ENCODE data around the gene HAAO.

The HAAO gene

GRCh38 chr2:42781181-42781580 lies 11.2 kb downstream of the HAAO start:
- no peak overlapping the region for H3K4me3 ChIP-seq (ENCODE audit: low read depth, low read length)
- no peak for DNase-seq (ENCODE audit: low read depth)
- no peak for TF ChIP-seq CTCF (IDR thresholded peaks at IDR 0.05; ENCODE audit: control insufficient read depth, extremely low read depth, insufficient read depth)

DNA sequence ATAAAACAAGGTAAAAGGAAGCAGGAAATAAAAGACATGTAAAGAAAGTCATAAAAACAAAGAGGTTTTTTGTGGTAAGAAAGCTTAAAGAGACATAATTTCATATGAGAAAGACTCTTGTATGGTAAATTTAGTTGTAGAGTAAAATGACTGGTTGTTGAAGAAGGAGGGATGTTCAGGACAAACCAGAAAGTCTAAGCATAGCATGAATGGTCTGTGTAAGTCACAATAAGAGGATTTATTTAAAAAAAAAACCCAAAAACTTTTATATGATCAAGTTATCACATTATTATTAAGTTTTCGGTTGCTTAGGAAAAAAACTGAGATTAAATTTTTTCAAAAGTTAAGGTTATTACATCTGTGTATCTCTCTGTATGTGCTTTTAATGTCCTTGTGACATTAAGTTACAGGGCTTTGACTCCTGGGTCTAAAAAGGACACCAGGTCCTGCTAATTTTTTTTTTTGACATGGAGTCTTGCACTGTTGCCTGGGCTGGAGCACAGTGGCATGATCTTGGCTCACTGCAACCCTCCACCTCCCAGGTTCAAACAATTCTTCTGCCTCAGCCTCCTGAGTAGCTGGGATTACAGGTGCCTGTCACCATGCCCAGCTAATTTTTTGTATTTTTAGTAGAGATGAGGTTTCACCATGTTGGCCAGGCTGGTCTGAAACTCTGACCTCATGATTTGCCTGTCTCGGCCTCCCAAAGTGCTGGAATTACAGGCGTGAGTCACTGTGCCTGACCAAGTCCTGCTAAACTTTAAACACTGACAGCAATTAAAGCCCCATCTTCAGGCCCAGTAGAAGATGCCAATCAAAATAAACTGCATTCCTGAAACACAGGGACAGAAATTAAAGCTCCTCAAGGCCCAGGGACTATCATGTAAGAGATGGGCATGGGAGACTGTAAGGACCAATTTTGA lies 14.2 kb downstream of the HAAO start:
- no peak for DNase-seq (ENCODE audit: low read depth)
- no peak overlapping the region for H3K4me3 ChIP-seq (ENCODE audit: low read depth, low read length)
- TF ChIP-seq CTCF (IDR thresholded peaks at IDR 0.05; ENCODE audit: control insufficient read depth, extremely low read depth, insufficient read depth) = no peak

DNA sequence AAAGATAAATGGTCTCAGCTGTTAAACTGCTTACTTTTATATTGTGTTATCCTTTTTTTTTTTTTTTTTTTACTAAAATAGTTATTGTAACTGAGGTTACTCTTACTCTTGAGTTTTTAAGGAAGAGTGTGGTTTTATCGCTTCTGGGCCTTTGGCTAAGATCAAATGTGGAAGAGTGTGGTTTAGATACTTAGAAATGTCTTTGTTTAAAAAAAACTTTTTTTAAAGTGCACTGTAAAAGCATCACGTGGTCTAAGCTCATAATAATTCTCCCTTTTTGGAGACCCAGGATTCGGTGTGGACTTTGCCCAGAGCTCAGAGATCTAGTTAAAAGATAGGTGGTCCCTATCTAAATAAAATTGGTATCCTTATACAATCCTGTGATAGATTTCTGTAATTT lies 16.6 kb downstream of the HAAO start:
- TF ChIP-seq CTCF (IDR thresholded peaks at IDR 0.05; ENCODE audit: control insufficient read depth, extremely low read depth, insufficient read depth) = no peak
- H3K4me3 ChIP-seq (ENCODE audit: low read depth, low read length) = no peak overlapping the region
- no peak for DNase-seq (ENCODE audit: low read depth)

- DNase-seq (ENCODE audit: low read depth) = no peak
- H3K4me3 ChIP-seq (ENCODE audit: low read depth, low read length) = no peak overlapping the region
- TF ChIP-seq CTCF (IDR thresholded peaks at IDR 0.05; ENCODE audit: control insufficient read depth, extremely low read depth, insufficient read depth) = no peak
These were observed 17.2 kb downstream of the HAAO start for GRCh38 chr2:42775186-42775585.

DNA sequence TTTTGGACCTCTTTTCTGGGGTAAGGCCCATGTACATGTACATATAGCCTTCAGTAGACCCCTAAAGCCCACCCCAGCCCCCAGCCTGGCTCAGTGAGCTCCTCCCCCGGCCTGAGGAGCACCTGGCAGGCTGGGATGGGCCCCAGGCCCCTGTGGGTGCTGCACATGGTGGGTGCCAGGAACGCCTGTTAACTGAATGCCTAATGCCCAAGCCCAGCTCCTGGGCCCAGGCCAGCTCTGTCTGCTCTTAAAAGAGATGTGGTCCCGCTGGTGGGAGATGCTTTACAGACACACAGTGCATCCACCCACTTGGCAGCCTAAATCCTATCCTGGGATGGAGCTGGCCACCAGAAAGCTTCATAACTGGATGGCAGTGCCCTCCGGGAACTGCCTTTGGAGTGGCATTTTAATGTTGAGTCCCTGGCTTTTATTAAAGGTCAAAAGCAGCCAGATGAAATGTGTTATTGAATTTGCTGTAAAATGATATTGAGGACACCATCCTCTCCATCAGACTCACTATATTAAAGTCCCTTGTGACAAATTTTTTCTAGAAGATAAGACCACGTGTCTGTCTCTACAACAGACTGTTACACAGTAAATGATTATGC lies 20.7 kb downstream of the HAAO start:
- DNase-seq (ENCODE audit: low read depth) = no peak
- TF ChIP-seq CTCF (IDR thresholded peaks at IDR 0.05; ENCODE audit: control insufficient read depth, extremely low read depth, insufficient read depth) = no peak

DNA sequence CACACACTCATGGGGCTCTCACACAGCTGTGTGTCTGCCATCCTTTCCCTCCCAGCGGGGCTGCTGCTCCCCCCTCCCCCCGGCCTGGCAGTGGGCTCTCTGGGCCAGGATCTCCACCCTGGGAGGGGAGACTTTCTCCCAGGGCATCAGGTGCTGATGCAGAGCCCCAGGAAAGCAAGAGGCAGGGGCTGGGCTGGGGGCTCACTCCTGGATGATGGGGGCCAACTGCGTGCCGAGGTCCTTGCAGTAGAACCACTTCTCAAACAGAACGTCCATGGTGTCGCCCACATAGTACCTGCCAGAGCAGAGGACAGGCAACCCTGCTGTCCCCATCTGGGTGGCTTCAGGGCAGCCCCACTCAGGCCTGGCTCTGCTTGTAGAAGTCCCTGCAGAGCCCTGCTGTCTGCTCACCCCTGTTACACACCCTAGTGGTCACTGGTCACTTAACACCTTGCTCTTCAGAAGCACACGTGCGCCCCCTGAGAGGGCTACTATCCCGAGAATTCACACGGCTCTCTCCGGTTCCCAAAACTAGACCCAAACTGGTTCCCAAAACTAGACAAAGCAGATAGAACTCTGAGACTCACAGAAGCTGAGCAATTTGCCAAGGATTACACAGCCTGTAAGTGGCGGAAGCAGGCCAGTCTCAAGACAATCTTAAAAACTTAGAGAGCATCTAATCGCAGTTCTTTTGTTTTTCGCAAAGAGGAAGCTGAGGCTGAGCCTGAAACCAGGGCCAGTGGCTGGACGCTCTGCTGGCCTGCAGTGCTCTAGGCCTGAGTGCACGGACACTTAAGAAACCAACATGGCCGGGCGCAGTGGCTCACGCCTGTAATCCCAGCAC lies 21.9 kb downstream of the HAAO start:
- no peak overlapping the region for H3K4me3 ChIP-seq (ENCODE audit: low read depth, low read length)
- DNase-seq (ENCODE audit: low read depth) = no peak
- peak; percentile 19; the same call in 1 of the 2 replicates for TF ChIP-seq CTCF (IDR thresholded peaks at IDR 0.05; ENCODE audit: control insufficient read depth, extremely low read depth, insufficient read depth)

More for the DNA sequence above, 20.7 kb downstream of the HAAO start:
- H3K4me3 ChIP-seq (ENCODE audit: low read depth, low read length) = no peak overlapping the region

All from LNCaP clone FGC (cell line).